Nephron progenitor cell (in vitro differentiated cells): Measurements from ENCODE around the gene PIGM.

Experiments
- DNase-seq: peaks from one replicate; pipeline ENCODE4 v3.0.0; 2021
- H3K27ac Mint-ChIP-seq: 2 replicates; pipeline ENCODE4 v1.8.0; 2021; ENCODE audit warnings: mild to moderate bottlenecking, moderate library complexity, mixed read lengths
- H3K27me3 Mint-ChIP-seq: 2 replicates; pipeline ENCODE4 v1.8.0; 2021; ENCODE audit warnings: mild to moderate bottlenecking, low read depth, mixed read lengths; ENCODE audit not compliant: poor library complexity
- H3K36me3 Mint-ChIP-seq: 2 replicates; pipeline ENCODE4 v1.8.0; 2021; ENCODE audit warnings: low read depth, mixed read lengths
- H3K4me1 Mint-ChIP-seq: 2 replicates; pipeline ENCODE4 v1.8.0; 2021; ENCODE audit warnings: mixed read lengths
- H3K4me3 Mint-ChIP-seq: 2 replicates; pipeline ENCODE4 v1.8.0; 2021; ENCODE audit warnings: mild to moderate bottlenecking, moderate library complexity, mixed read lengths
- H3K9me3 Mint-ChIP-seq: 2 replicates; pipeline ENCODE4 v1.8.0; 2021; ENCODE audit warnings: mild to moderate bottlenecking, moderate library complexity, mixed read lengths
- TF ChIP-seq, protein P1 (sequence below): fragments of 200-600 bp; sonication (generic); IDR thresholded peaks from 2 replicates; pipeline ENCODE4 v1.5.0; 2021; ENCODE audit warnings: antibody characterized with exemption

The PIGM gene

DNA sequence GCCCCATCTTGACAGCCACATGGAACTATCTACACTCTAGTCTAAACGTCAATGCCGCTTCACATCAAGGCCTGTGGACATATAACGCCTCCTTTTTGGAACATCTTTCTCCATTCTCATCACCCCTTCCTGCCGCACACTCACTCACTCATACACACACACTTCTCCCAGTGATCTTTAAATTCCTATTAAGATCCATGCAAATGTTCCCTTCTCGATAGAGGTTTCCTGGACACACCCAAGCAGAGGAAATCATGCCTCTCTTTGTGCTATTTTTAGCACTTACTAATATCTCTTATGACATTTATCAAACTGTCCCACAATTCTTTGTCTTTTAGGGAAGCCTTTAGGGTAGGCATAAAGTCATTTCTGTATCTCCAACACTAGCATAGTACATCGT is 49.5 kb downstream of the PIGM start:
- no peak overlapping the region for H3K27ac Mint-ChIP-seq
- H3K4me3 Mint-ChIP-seq = no peak overlapping the region
- no peaks in the 10 kb centered on the region for H3K36me3 Mint-ChIP-seq
- no peak for DNase-seq
- H3K27me3 Mint-ChIP-seq = peaks cover 32% of the 10 kb centered on the region
- H3K4me1 Mint-ChIP-seq = peaks cover 32% of the 10 kb centered on the region
- TF ChIP-seq, protein P1, sequence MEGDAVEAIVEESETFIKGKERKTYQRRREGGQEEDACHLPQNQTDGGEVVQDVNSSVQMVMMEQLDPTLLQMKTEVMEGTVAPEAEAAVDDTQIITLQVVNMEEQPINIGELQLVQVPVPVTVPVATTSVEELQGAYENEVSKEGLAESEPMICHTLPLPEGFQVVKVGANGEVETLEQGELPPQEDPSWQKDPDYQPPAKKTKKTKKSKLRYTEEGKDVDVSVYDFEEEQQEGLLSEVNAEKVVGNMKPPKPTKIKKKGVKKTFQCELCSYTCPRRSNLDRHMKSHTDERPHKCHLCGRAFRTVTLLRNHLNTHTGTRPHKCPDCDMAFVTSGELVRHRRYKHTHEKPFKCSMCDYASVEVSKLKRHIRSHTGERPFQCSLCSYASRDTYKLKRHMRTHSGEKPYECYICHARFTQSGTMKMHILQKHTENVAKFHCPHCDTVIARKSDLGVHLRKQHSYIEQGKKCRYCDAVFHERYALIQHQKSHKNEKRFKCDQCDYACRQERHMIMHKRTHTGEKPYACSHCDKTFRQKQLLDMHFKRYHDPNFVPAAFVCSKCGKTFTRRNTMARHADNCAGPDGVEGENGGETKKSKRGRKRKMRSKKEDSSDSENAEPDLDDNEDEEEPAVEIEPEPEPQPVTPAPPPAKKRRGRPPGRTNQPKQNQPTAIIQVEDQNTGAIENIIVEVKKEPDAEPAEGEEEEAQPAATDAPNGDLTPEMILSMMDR = no peak
- H3K9me3 Mint-ChIP-seq = peaks cover 10% of the 10 kb centered on the region

DNA sequence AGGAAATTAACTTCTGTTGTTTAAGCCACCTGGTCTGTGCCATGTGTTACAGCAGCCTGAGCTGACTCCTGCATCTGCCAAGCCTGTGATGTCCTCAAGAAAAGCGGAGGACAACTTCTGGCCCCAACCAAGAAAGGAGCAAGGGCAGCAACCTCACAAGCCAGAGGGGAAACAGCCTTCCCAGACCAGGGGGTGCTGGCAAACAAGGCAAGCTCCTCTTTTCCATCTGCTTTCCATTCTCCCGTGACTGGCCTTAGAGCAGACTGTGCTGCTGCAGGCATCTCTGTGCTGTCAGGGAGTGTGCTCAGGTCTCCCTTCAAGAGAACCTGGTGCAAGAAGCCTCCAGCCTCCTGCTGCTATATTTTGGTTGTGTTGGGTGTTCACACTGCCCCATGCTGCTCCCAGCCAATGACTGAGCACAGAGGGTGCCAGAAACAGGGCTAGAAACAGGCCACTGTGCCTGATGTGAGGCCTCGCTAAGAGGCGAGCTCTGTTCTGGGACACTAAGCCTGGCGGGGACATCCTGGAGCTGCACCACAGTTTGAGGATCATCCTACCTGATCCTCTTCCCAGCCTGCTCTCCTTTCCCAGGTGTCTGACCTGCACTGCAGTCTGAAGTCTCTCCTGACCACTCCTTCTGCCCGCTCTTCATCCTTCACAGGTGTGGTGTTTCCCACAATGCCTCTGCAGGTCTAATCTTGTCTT is 50.3 kb downstream of the PIGM start:
- TF ChIP-seq, protein P1 = no peak
- DNase-seq = no peak
- Mint-ChIP-seq H3K27ac (no peak overlapping the region), H3K4me3 (no peak overlapping the region), H3K9me3 (peaks cover 7% of the 10 kb centered on the region), H3K27me3 (peaks cover 32% of the 10 kb centered on the region), H3K4me1 (peaks cover 32% of the 10 kb centered on the region), H3K36me3 (no peaks in the 10 kb centered on the region)

DNA sequence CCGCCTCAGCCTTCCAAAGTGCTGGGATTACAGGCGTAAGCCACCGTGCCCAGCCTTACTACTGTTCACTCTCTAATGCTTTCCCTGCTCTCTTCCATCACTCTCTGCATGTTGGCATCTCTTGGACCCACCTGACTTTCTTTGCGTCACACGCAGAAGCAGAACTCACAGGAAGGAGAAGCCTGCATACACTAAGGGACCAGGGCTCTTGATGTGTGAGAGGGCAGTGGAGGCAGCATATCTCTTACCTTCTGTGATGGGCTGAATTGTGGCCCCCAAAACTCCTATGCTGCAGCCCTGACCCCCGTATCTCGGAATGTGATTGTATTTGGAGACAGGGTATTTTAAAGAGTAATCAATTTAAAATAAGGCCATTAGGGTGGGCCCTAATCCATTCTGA is 51.0 kb downstream of the PIGM start:
- peaks cover 3% of the 10 kb centered on the region for H3K9me3 Mint-ChIP-seq
- H3K27ac Mint-ChIP-seq = no peak overlapping the region
- H3K27me3 Mint-ChIP-seq = peaks cover 29% of the 10 kb centered on the region
- TF ChIP-seq, protein P1 = no peak
- no peak for DNase-seq
- no peaks in the 10 kb centered on the region for H3K36me3 Mint-ChIP-seq
- peaks cover 32% of the 10 kb centered on the region for H3K4me1 Mint-ChIP-seq
- no peak overlapping the region for H3K4me3 Mint-ChIP-seq

DNA sequence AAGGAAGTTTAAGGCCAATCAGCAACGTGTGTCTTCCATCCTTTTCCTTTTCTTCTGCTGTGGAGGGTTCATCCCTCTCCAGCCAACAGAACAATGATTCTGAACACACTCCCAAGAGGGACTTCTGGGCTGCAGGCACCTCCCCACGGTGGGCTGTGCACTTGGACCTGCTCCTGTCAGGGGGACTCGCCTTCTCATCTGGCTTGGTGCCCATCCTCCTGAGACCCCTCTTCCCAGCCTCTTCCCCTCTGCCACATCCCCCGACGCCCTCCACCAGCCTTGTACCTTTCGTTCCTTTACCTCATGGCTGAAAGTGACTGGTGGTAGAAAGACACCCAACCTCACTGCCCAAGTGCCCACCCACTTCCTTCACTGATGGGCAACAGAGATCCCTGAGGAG is 51.7 kb downstream of the PIGM start:
- TF ChIP-seq, protein P1 = no peak
- Mint-ChIP-seq H3K4me3 (no peak overlapping the region), H3K36me3 (no peaks in the 10 kb centered on the region), H3K4me1 (peaks cover 26% of the 10 kb centered on the region), H3K27ac (no peak overlapping the region), H3K27me3 (peaks cover 25% of the 10 kb centered on the region), H3K9me3 (peaks cover 3% of the 10 kb centered on the region)
- DNase-seq = no peak

DNA sequence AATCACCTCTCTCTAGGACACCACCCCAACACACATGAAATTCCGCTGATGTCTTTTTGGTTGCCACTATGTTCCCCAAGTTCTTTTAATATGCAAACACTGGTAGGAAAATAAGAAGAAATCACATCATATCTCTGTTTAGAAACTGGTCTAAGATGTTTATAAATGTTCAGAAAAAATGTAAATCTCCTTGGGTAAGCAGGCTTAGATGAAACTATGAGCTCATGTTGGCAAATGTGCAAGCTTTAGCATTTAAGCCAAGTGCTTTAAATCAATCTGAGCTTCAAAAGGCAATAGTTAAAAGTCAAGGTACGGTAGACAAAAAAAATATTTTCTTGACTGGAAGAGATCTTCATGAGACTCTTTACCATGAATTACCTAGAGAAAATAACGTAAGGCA is 52.5 kb downstream of the PIGM start:
- TF ChIP-seq, protein P1 = no peak
- Mint-ChIP-seq H3K27me3 (peaks cover 25% of the 10 kb centered on the region), H3K27ac (no peak overlapping the region), H3K36me3 (no peaks in the 10 kb centered on the region), H3K9me3 (peaks cover 3% of the 10 kb centered on the region), H3K4me1 (peaks cover 21% of the 10 kb centered on the region), H3K4me3 (no peak overlapping the region)
- no peak for DNase-seq

DNA sequence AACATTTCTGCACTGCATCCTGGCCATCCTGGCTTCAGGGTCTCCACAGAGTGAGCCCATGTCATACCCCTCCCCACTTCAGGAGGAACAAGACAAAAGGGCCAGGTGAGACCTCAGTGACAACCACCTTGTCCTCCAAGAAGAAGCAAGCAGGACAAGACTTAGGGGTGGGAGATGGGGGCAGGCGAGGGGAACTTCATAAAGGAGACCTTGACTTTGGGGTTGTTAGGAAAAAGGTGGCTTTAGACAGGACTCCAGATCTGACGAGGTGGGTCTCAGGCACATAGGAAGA is 53.7 kb downstream of the PIGM start:
- Mint-ChIP-seq H3K4me1 (peaks cover 10% of the 10 kb centered on the region), H3K4me3 (no peak overlapping the region)

More for the DNA sequence above, 53.7 kb downstream of the PIGM start:
- no peaks in the 10 kb centered on the region for H3K36me3 Mint-ChIP-seq
- DNase-seq = no peak
- H3K27ac Mint-ChIP-seq = no peak overlapping the region
- H3K9me3 Mint-ChIP-seq = peaks cover 2% of the 10 kb centered on the region
- TF ChIP-seq, protein P1 = no peak
- peaks cover 25% of the 10 kb centered on the region for H3K27me3 Mint-ChIP-seq
